ENCODE results near the gene FRAS1.

Gene FRAS1

GRCh38 chr4:78410225-78410624, 353.1 kb downstream of the FRAS1 start:
- ChIA-PET CTCF (no interaction called here), POLR2A (no interaction called here)
- no peak for DNase-seq (ENCODE audit: extremely low spot score)
- TF ChIP-seq FOXK2 (IDR thresholded peaks at IDR 0.05) (no peak), TARDBP (IDR thresholded peaks at IDR 0.05) (no peak), FOXM1 (IDR thresholded peaks at IDR 0.05; ENCODE audit: borderline replicate concordance) (no peak), FOXA1 (IDR thresholded peaks at IDR 0.05) (no peak), SP1 (IDR thresholded peaks at IDR 0.05) (no peak), NFRKB (IDR thresholded peaks at IDR 0.05) (no peak), LEF1 (IDR thresholded peaks at IDR 0.05; ENCODE audit: borderline replicate concordance) (no peak), ZNF384 (IDR thresholded peaks at IDR 0.05) (no peak), ELF4 (IDR thresholded peaks at IDR 0.05) (no peak), PKNOX1 (IDR thresholded peaks at IDR 0.05) (no peak), CTBP1 (IDR thresholded peaks at IDR 0.05; ENCODE audit: borderline replicate concordance) (no peak), BHLHE40 (IDR thresholded peaks at IDR 0.05; ENCODE audit: borderline replicate concordance) (no peak), HDGF (IDR thresholded peaks at IDR 0.05; ENCODE audit: borderline replicate concordance) (no peak), ARNT (IDR thresholded peaks at IDR 0.05) (no peak)

GRCh38 chr4:78410676-78411075, 353.6 kb downstream of the FRAS1 start:
- ChIA-PET CTCF (no interaction called here), POLR2A (no interaction called here)
- TF ChIP-seq HDGF (IDR thresholded peaks at IDR 0.05; ENCODE audit: borderline replicate concordance), result no peak
- DNase-seq (ENCODE audit: extremely low spot score), result no peak

- TF ChIP-seq NFRKB (IDR thresholded peaks at IDR 0.05) (no peak), PKNOX1 (IDR thresholded peaks at IDR 0.05) (no peak), ELF4 (IDR thresholded peaks at IDR 0.05) (no peak), FOXM1 (IDR thresholded peaks at IDR 0.05; ENCODE audit: borderline replicate concordance) (no peak), FOXA1 (IDR thresholded peaks at IDR 0.05) (no peak), BHLHE40 (IDR thresholded peaks at IDR 0.05; ENCODE audit: borderline replicate concordance) (no peak), SUZ12 (IDR thresholded peaks at IDR 0.05) (no peak), SP1 (IDR thresholded peaks at IDR 0.05) (no peak), HDGF (IDR thresholded peaks at IDR 0.05; ENCODE audit: borderline replicate concordance) (no peak), TARDBP (IDR thresholded peaks at IDR 0.05) (no peak), LEF1 (IDR thresholded peaks at IDR 0.05; ENCODE audit: borderline replicate concordance) (no peak)
- DNase-seq (ENCODE audit: extremely low spot score), result no peak
- CTCF ChIA-PET, result no interaction called here
- POLR2A ChIA-PET, result no interaction called here
These were observed 357.0 kb downstream of the FRAS1 start for GRCh38 chr4:78414116-78414515.

- CTCF ChIA-PET, result no interaction called here
- TF ChIP-seq LEF1 (IDR thresholded peaks at IDR 0.05; ENCODE audit: borderline replicate concordance) (no peak), HDGF (IDR thresholded peaks at IDR 0.05; ENCODE audit: borderline replicate concordance) (no peak), SP1 (IDR thresholded peaks at IDR 0.05) (no peak), CTBP1 (IDR thresholded peaks at IDR 0.05; ENCODE audit: borderline replicate concordance) (no peak), BHLHE40 (IDR thresholded peaks at IDR 0.05; ENCODE audit: borderline replicate concordance) (no peak), ELF4 (IDR thresholded peaks at IDR 0.05) (no peak), ARNT (IDR thresholded peaks at IDR 0.05) (no peak), FOXM1 (IDR thresholded peaks at IDR 0.05; ENCODE audit: borderline replicate concordance) (no peak), FOXK2 (IDR thresholded peaks at IDR 0.05) (no peak), L3MBTL2 (conservative IDR thresholded peaks at IDR 0.05) (no peak), TARDBP (IDR thresholded peaks at IDR 0.05) (no peak), PKNOX1 (IDR thresholded peaks at IDR 0.05) (no peak), SUZ12 (IDR thresholded peaks at IDR 0.05) (no peak), ZNF384 (IDR thresholded peaks at IDR 0.05) (no peak), NFRKB (IDR thresholded peaks at IDR 0.05) (no peak)
- DNase-seq (ENCODE audit: extremely low spot score), result no peak
- POLR2A ChIA-PET, result no interaction called here
These were observed 360.5 kb downstream of the FRAS1 start for GRCh38 chr4:78417603-78418002.

- TF ChIP-seq ELF4 (IDR thresholded peaks at IDR 0.05) (no peak), SP1 (IDR thresholded peaks at IDR 0.05) (no peak), TARDBP (IDR thresholded peaks at IDR 0.05) (no peak), FOXM1 (IDR thresholded peaks at IDR 0.05; ENCODE audit: borderline replicate concordance) (no peak), L3MBTL2 (conservative IDR thresholded peaks at IDR 0.05) (no peak), BHLHE40 (IDR thresholded peaks at IDR 0.05; ENCODE audit: borderline replicate concordance) (no peak), SUZ12 (IDR thresholded peaks at IDR 0.05) (no peak), HDGF (IDR thresholded peaks at IDR 0.05; ENCODE audit: borderline replicate concordance) (no peak), FOXK2 (IDR thresholded peaks at IDR 0.05) (no peak), PKNOX1 (IDR thresholded peaks at IDR 0.05) (no peak), ARNT (IDR thresholded peaks at IDR 0.05) (no peak), CTBP1 (IDR thresholded peaks at IDR 0.05; ENCODE audit: borderline replicate concordance) (no peak), ZNF384 (IDR thresholded peaks at IDR 0.05) (no peak), NFRKB (IDR thresholded peaks at IDR 0.05) (no peak), LEF1 (IDR thresholded peaks at IDR 0.05; ENCODE audit: borderline replicate concordance) (no peak), FOXA1 (IDR thresholded peaks at IDR 0.05) (no peak)
- CTCF ChIA-PET, result no interaction called here
- POLR2A ChIA-PET, result no interaction called here
- no peak for DNase-seq (ENCODE audit: extremely low spot score)
These were observed 361.3 kb downstream of the FRAS1 start for GRCh38 chr4:78418406-78418805.

- DNase-seq (ENCODE audit: extremely low spot score), result no peak
- ChIA-PET POLR2A (no interaction called here), CTCF (no interaction called here)
- TF ChIP-seq BHLHE40 (IDR thresholded peaks at IDR 0.05; ENCODE audit: borderline replicate concordance) (no peak), SP1 (IDR thresholded peaks at IDR 0.05) (no peak), L3MBTL2 (conservative IDR thresholded peaks at IDR 0.05) (no peak), ELF4 (IDR thresholded peaks at IDR 0.05) (no peak), ARNT (IDR thresholded peaks at IDR 0.05) (no peak), FOXM1 (IDR thresholded peaks at IDR 0.05; ENCODE audit: borderline replicate concordance) (no peak), FOXK2 (IDR thresholded peaks at IDR 0.05) (no peak), TARDBP (IDR thresholded peaks at IDR 0.05) (no peak)
These were observed 366.7 kb downstream of the FRAS1 start for GRCh38 chr4:78423790-78424189.

Data from HEK293T (cell line).